ENCODE results near the gene SYT6.

Gene SYT6

DNA sequence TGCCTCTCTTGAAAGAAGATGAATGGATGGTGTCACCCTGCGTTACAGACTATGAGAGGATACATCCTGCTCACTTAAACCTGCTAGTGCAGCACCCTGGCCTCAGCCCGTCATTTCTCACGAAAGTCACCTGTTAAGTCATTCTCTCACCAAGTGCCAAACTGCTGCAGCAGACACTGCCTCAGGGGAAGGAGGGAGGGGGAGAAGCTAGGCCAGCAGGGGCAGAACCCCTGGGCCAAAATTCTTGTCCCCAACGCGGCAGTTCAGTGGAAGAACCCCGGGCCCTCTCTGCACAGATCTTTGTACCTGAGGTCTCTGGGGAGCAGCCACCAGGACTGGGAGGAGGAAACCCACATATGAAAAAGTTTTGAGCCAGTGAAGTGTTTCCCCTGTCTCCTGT, 37.6 kb downstream of the SYT6 start:
- no peak for FAIRE-seq

DNA sequence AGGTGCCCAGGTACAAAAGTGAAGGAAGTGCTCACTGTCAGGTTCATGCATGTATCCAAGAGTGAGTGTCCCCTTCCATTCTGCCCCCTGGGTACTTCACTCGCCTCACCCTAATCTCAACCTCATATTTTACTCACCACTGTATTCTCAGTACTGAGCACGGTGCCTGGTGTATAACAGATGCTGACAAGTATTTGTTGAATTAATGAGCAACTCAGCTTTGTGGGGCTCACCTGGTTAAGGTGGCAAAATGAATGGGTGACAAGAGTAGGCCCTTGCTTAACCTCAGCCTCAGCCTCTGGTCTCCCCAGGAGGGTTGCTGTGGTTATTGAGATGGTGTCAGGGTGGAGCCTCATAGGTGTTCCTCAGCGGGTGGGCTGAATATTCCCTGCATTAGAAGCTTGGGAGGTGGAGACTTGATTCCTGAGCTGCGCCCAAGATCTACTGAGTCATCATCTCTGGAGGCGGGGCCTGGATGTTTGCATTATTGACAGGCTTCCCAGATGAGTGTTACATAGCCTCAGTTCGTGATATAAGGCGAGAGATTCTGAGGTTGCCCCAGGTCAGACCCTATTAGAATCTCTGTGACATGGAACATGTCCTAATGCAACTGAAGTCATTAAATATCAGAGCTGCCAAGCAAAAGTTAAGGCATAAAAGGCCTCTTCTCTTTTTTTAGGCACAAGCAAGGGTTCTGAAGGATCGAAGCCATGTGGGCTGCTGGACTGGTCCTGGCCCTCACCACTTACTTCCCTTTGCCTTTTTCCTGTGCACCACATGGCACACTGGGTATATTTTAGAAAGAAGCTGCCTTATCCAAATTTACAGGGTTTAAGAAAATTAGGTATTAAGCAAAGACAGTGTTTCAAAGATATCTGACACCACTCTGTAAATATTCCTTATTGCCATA, 39.2 kb downstream of the SYT6 start:
- FAIRE-seq: no peak

DNA sequence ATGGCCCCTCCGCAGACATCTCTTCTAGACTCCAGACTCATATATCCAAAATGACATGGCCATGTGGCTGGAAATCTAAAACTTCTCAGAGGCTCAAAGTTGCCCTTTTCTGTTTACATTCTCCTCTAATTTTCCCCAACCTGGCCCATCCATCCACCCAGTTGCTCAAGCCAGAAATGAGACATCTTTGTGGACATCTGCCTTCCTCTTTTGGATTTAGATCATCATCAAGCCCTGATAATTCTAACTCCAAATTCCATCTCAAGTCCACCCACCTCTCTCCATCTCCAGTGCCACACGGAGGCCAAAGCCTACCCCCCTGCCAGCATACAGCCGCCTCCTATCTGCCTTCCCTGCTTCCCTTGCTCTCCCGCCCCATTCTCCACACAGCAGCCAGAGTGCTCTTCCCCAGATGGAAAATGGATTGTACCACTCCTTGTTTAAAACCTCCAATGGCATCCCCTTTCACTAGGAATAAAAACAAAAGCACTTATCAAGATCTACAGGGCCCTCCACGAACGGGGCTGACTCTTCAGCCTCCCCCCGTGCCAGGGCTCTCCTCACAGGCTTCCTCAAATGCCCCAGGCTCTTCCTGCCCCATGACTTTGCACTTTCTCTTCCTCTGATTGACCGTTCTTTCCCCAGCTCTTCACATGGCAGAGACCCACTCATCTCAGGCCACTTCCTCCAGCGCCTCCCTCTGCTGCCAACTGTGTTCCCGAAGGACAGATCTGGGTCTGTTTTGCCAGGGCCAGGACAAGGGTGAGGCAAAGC, 40.1 kb downstream of the SYT6 start:
- FAIRE-seq: no peak

DNA sequence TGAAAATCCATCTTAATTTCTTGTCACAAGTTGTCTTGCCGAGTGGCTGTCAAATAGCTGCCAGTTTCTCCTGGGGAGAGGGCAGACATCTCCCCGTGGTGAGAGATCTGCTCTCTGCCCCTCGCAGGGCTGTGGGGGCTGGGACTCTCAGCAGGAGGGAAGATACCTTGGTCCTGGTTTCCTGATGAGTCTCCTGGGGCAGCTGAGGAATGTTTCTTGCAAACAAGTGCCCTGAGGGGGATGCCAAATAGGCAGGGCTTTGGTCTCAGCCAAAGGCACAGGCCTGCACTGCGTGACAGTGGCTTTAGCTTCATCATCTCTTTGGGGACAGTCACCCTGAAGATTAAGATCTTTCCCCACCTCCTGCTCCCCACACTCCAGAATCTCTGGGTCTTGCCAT, 40.9 kb downstream of the SYT6 start:
- no peak for FAIRE-seq

DNA sequence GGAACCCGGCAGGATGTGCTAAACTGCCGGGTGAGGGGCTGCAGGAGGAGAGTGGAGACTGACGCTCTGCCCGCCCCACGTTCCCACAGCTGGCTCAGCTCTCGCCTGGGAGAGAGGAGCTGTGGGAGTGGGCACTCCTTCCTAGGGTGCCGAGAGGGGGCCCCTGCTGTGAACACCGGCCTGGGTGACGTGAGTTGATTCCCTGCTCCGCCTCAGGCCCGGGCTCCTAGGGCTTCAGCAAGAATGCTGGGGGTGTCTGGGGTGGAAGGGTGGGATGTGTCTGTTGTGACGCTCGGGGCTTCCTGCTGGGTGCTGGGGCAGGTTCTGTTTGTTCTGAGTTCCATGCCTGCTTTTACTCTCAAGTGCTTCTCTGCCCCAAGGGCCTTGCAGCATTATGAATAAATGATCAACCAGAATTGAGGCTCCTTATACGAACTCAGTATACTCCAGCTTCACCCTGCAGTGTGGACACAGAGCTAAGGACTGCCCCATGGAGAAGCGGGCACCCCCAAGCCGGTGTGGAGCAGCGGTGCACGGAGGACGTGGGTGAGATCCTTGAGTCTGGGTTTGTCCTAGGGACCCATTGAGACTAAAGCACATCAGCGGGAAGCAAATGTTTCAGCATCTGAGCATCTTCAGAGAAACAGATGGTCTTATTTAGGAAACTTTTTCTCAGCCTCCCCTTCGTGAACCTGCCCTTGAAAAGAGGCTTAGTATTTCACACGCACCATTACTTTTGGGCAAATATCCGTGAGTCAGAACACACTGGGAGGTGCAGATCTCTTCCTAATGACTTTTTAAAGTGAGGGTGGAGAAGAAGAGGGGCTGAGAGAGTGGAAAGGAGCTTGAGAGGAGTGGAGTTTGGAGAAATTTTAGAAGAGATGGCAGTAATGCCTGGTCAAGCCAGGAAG, 41.7 kb downstream of the SYT6 start:
- no peak for FAIRE-seq

DNA sequence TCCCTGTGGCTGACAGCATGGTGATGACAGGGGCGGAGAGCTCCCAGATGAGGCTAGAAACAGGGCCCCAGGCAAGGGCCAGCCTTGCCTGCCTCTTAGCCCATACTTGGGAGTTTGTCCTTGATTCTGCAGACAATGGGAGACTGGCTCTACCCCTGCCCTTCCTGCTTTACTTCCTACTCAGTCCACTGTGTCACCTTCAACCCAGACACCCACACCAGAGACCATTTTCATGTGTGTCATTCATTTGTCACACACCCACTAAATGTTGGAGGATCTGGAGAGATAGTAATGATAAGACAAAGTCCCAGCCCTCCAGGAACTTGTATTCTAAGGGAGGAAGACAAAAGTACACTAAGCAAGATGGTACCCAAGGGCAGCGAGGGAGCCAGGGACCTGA, 43.7 kb downstream of the SYT6 start:
- no peak for FAIRE-seq

DNA sequence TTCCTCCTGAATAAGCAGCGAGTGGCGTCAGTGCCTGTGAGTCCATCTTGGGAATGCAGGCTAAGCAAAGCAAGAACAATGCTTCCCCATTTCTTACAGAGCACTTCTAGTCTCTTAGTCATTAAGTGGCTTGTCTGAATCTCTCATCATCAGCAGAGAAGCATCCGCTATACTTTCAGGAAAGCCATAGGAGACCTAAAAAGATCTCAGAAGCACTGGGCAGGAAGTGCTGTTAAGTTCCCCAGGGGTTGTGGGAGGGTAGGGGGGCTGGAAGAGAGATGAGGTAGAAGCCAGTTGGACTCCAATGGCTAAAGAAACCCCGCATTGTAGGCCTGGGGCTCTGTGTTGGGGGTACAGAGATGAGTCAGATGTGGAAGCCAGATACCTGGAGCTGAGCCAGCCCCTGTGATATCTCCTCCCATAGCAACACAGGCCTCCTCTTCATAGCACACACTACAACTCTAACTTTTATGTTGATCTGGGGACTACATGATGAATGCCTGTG, 44.9 kb downstream of the SYT6 start:
- no peak for FAIRE-seq

DNA sequence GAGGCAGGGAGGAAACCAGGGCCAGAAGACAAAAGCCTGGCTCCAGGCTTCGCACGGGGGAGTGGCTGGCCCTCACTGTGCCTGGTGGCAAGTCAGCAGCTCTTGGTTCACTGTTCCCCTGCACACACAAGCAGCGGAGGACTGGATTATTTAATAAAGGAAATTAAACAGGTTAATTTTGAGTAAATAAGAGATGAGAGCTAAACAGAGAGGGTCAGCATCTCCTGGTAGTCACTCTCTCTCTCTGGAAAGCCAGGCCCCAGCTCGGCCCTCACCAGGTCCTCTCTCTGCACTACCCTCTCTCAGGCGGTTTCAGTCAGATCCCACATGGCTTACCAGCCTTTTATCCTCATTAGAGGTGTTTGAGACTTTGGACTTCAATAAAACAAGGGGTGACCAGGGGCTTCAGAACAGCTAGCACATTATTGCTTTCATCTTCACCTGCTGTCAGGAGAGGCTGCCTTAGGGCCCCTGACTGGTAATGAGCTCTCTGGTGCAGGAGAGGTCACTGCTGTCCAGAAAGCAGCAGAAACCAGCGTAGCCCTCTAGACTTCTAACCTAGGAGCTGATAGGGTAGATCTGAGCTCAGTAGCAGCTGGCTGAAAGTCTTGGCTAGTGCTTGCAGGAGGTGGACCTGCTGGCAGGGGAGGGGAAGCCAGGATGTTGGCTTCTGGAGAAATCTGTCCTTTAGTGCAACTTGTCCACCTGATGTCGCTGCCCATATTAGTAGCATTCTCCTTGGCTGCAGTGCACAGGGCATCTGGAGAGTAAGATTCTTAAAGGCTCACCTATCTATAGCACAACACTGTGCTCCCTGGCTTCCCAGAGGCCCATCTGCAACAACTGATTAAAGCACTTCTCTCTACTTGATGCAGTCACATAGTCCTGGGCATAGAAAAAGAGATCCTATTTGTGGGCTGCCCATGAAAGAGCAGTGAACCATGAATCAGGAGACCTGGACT, 45.9 kb downstream of the SYT6 start:
- no peak for FAIRE-seq

DNA sequence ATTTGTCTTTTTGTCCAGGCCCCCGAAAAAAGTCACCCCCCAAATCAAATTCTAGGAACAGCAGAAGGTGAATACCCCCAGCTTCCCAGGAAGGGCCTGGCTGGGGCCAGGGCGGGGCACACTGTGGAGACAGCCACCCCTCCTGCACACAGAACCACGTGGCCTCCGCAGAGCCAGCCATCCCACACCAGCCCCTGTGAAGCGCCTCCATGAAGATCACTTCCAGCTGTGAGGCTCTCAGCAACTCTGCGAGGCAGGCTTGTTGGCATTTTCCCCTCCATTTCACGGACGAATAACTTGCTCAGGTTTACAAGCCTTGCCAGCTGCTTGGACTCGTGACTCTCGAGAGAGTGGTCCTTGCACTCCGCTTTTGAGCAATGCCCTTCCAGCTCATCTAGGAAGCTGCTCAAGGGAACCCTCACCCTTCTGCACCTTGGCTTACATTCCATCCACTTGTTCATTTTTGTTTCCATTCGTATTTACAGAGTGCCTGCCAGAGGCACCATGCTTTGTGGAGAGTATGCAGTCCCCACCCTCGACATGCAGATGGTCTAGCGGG, 48.2 kb downstream of the SYT6 start:
- FAIRE-seq: no peak

DNA sequence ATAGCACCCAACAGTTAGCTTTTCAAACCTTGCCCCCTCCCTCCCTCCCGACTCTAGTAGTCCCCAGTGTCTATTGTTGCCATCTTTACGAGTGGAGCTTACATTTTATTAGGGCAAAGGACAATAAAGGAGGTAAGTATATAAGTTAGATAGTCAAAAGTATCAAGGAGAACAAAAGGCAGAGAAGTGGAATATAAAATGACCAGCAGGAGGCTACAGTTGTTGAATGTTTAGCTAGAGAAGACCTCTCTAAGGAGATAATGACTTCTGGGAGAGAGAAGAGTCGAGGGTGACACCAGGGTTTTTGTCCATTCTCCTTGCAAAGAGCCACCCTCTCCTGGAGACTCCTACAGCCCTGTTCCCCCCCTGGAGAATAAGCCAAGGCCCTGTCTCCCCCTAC, 48.7 kb downstream of the SYT6 start:
- FAIRE-seq: no peak

DNA sequence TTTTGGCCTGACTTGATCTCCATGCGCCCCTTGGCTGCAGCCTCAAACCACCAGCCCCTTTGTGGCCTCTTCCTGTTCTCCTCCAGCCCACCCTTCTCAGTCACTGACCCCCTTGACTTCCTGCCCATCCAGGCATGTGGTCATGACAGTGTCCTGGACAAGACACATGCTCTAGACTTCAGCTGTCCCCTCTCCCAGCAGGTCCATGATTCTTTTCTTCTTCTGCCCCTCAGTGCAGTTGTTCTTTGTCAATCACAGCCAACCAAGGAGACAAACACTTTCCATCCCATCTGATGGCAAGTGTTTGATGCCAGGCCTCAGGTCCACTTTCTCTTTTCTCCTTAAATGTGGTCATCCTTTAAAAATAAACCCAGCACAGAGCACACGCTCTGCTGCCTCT, 49.7 kb downstream of the SYT6 start:
- FAIRE-seq: no peak

DNA sequence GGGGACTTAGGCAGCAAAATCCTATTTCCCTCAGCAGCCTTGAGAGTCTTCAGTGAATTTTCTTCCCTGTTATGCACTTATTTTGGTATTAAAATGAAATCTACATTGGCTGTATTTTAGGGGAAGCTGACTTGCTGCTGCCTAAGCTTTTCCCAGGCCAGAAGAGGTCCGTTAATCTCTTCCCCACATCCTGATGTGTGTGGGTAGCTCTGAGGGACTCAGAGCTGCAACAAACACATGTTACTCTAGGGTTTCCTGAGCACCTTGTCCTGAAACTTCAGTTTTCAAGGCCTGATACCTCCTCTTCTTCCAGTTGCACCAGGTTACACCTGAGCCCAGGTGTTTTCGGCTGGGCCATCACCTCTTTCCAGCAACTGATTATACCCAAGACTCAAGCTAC, 51.5 kb downstream of the SYT6 start:
- no peak for FAIRE-seq

DNA sequence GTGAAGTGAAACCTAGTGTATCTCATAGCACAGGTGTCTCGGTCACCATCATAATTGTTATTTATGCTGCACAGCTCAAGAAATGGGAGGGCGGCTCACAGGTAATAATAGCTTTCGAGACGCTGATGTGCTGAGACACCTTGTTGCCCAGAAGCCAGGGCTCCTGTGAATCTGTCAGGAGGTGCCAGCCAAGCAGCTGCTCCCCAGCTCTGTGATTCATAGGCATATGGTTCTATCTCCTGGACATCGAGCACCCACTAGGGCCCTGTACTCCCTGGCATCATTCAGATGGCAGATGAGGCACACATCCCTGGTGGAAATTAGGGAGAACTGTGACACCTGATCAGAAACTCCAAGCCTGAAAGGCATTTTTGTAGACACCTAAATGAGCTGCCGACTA, 53.5 kb downstream of the SYT6 start:
- no peak for FAIRE-seq

DNA sequence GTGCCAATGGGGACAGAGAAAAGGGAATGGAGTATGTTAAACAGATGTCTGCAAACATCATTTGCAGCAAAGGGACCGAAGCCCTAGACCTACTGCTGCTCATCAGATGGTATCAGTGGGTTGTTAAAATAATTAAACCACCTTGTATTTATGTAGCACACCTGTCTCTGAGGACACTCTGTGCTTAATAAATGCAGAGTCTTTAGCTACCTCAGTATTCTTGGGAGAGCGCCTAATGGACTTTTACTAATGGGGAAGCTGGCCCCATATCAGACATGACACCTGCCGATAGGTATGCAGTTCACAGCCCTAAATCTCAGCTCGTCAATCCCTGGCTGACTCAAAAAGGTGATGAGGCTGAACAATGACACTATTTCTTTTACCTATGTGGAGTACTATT, 54.4 kb downstream of the SYT6 start:
- no peak for FAIRE-seq

DNA sequence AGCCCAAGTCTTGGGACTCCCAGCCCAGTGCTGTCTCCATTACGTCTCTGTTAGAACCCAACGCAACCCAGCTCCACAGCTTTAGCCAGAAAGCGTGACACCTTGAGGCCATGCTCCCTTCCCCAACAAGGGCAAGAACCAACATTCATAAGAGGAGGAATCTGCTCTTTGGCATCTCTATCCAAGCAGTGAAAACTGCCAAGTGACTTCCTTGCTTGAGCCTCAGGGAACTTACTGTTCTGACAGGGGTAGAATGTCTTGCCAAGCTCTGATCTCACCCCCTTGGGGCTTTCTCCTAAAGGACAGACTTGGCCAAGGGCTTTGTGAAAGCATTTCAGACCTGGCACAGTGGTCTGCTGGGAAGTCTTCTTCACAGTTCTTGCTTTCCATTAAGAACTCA, 56.6 kb downstream of the SYT6 start:
- no peak for FAIRE-seq

DNA sequence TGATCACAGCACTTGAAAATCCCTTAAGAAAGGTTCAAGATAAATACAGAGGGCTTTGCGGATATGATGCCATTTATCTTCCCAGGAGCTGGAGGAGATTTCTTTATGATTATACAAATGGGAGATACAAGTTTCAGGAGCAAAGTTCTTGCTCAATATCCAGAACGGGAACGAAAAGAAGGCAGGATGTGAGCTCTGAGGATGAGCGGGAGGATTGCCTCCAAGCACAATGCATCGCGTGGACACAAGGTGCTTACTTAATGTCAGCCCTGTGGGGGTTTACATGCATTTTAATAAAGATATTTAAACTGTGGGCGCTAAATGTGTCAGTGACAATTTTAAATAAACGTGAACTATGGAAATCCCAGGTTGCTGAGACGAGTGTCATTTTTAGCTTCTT, 59.0 kb downstream of the SYT6 start:
- no peak for FAIRE-seq

DNA sequence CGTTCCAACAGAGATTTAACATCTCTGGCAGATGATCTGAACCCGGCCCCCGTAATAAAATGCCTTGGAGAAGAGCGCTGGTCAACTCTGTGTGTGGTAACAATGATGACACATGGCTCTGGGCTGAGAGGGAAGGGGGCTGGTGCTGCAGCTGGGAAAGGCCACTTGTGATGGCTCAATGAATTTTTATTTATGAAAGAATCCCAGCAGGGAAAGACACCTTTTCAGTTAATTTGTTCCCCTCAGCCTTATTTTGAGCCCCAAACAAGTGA, 59.4 kb downstream of the SYT6 start:
- no peak for FAIRE-seq

DNA sequence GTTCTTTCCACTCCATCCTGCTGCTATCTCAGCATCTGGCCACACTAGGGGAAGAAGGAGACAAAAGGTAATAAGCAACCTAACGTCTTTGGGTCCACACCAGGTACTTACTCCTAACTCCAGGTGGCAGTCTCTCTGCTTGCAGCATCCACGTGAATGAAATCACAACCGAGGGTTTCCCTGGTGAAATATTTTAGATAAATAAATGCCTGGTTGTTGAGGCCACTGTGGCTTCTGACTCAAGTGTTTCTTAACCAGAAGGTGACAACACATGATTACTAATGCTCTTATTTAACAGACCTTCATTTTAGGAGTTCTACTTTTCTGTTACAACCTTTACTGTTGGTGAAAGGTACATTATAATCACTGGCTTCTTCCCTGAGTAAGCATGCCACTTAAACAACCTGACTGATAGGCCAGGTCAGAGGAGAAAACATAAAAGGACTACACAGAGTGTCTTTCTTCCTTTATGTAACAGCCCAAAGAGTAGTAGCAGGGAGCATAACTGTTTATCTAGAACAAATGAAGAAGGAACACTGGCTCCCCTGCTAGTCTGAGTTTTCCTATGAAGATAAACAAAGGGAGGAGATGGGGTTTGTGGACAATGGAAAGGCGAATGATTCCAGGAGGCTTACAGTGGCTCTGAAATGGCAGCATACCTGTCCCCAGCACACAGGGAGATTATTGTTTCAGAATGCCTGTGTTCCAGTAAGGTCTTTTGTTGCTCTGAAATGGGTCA, 59.9 kb downstream of the SYT6 start:
- no peak for FAIRE-seq

DNA sequence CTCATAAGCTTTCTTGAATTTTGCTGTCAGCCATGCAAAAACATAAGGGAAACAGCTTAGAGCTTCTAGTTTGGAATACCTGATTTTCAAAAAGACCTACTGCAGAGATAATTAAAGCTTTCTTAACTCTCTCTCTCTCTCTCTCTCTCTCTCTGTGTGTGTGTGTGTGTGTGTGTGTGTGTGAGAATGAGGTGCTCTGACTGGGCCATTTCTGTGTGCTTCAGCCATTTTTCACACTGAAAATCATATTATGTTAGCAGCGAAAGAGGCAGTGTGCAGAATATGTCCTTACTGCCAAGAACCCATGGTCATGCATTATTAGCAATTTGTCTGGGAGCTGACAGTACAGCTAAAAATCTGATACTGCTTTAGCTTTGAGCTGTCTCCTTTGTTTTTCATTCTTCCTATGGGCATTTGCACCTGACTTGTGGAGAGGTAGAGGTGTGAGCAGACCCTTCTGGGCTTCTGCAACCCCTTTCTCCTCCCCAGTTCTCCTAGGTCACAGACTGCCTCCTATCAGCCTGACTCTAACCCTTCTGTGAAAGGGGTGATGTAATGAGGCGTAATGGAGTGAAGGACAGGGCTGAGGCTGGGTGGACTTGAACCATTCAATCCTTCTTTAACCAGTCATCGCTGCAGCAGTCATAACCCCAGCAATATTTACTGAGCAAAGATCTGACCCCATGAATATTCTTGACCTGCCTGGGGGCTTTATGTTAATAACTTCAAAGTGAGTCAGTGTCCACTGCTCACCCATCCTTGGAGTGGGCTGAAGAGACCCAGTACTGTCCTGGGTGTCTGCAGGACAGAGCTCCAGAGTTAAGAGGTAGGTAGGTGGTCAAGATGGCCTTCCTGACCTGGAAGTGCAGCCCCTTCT, 61.2 kb downstream of the SYT6 start:
- FAIRE-seq: no peak

DNA sequence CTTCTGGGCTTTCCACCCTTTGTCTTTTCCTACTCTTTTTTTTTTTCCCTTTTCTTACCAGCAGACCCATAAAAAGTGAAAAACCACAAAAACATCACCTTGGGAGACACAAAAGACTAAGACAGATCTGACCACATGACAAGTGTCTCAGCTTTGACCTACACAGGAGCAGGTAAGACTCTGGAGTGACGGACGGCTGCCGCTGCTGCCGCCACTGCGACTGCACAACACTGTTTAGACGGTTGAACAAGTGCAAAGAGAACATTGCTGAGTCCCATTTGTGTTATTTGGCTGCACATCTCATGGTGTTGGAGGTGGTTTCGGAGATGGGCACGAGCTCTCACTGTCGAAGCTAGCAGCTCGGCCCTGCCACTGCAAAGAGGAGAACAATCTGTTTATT, 62.0 kb downstream of the SYT6 start:
- FAIRE-seq: no peak

Data from endometrium (tissue), 2 donors.